Activated naive CD4-positive, alpha-beta T cell treated with anti-CD3 and anti-CD28 coated beads, Interleukin-2, amount 10 ng/mL, durations not matched to agents 5 hours and 36 hours (primary cell): ENCODE data around the gene MYH3. TPM values are rescaled to one million over a fixed set of nuclear protein-coding genes. Genes with fewer than 3 reads are reported as not detected.

Experiments
- total RNA-seq, 2 experiments: library from RNA; stranded (reverse); gene quantifications; one replicate each; pipeline ENCODE4 v1.2.3, GENCODE V29; 2021

Gene MYH3
- 1 to 10 TPM; 3.8 to 4.4 TPM for total RNA-seq

DNA sequence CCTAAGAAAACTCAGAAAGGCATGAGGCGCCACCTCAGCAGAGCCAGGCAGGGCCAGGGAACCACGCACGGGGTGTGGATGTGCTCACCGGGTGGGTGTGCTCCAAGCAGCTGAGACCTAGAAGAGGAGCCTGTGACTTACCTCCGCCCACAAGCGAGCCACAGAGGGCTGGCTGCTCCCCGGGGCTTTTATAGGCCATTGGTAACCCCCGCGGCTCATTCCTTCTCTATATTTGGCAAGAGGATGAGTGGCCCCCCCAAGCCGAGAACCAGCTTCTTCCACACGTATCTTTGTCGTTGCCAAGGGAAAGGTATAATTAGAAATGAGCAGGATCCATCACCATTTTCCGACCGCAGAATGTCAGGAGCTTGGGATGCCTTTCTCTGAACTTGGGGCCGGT is at the start of gene MYH3:
Gene MYH3, minus strand, starts transcription at position 162 of the 400 bp plus-strand sequence. CDS start 2,245 bp downstream, outside the sequence.

DNA sequence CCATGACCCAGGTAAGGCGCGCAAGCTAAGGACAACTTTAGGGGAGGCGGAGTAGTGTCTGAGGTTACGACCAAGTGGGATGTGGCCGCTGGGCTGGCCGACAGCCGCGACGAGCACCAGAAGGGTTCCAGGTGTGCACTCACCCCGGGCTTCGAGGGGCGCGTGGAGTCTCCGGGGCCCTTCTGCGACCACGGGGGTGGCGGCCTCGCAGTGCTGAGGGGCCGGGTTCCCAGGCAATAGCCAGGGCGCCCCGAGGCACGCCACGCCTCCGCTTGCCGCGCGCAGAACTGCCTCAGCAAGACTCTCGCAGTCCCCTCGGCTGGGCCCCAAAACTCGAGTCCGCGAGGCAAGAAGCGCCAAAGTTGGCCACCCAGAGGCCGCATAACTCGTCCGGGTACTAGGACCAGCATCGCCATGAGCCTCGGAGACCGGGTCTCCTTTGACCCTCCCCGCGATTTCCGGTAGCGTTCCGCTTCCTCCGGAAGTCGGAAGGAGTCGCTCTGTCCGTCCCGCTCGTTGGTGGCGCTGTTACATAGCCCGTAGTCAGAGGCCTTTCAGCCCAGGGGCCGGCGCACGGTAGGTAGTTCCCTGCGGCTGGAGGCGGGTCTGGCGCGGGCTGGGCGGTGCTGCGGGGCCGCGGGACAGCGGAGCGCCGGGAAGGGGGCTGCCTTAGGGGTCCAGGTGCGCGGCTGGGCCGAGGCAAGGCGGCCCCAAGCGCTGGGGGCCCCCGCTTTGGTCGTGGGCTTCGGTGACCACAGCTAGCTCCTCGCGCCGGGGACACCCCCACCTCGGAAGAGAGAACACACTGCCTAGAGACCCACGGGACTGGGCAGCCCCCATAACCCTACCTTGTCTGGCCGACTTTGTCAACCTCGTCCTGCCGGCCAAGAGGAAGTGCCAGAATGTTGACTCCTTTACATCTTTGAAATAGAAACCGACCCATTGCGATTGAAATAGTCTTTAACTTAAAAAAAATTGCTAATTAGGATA is 40.3 kb upstream of the MYH3 start, which contains the start of the genes ADPRM and SCO1:
Gene ADPRM, plus strand, starts transcription at position 503 of the 990 bp plus-strand sequence. CDS start 7,333 bp downstream, outside the sequence.
Gene SCO1, minus strand, starts transcription at position 442 of the 990 bp plus-strand sequence. Its CDS starts 26 bp downstream, at position 416.

Other genes with a start within 250 kb of the MYH3 start
- not detected for gene MYH8, start 235.4 kb downstream of the MYH3 start, total RNA-seq
- gene MYH4, start 187.8 kb downstream of the MYH3 start, total RNA-seq: not detected
- gene MYH1, start 138.8 kb downstream of the MYH3 start, total RNA-seq: not detected
- not detected for gene MYH2, start 107.7 kb downstream of the MYH3 start, total RNA-seq
- 10 to 100 TPM; 20.7 to 22.0 TPM for gene SCO1, start 40.2 kb upstream of the MYH3 start, total RNA-seq
- 10 to 100 TPM; 18.5 to 19.8 TPM for gene ADPRM, start 40.3 kb upstream of the MYH3 start, total RNA-seq
- gene TMEM220, start 72.7 kb upstream of the MYH3 start, total RNA-seq: under 1 TPM; 0.15 to 0.94 TPM
- gene TMEM238L, start 146.8 kb upstream of the MYH3 start, total RNA-seq: not detected
- not detected for gene PIRT, start 180.8 kb upstream of the MYH3 start, total RNA-seq